ENCODE data around the gene PDIA2. TPM values are rescaled to one million over a fixed set of nuclear protein-coding genes. Genes with fewer than 3 reads are reported as not detected.

PDIA2 gene
- total RNA-seq, 2 experiments from 2014 or later = not detected

DNA sequence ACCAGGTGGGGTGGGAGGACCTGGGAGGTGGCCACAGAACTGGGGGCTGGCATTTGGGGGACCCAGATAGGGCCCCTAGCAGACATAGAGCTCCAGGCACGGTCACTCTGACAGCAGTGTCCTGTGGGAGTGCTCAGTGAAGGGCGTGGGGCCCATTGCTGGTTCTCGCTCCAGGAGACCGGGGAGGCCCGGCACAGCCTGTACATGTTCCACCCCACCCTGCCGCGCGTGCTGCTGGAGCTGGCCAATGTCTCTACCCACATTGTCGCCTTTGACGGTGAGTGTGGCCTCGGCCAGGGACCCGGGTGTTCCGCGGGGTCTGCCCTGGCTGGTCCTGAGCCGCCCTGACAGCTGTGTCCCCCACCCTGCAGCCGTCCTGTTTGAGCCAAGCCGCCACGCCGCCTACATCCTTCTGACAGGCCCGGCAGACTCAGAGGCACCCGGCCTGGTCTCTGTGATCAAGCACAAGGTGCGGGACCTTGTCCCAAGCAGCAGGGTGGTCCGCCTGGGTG, 18.5 kb upstream of the PDIA2 start:
- Mint-ChIP-seq H3K4me3 (no peak overlapping the region), H3K27ac (no peak overlapping the region), H3K27me3 (no peaks in the 10 kb centered on the region), H3K36me3 (ENCODE audit: low read depth) (peaks cover 32% of the 10 kb centered on the region), H3K4me1 (ENCODE audit: low read depth) (no peaks in the 10 kb centered on the region), H3K9me3 (no peaks in the 10 kb centered on the region)
- intact Hi-C loops (cut with DNase I, micrococcal nuclease) = no loop called here
- Histone ChIP-seq H3K4me1 (ENCODE audit: insufficient read depth, low read length) (peaks cover 7% of the 10 kb centered on the region), H3K27me3 (ENCODE audit: control insufficient read depth in 1 of 2, insufficient read depth in 2 of 2, low read length in 2 of 2) (no peaks in the 10 kb centered on the region), H3K36me3 (ENCODE audit: insufficient read depth, low read length) (peaks cover 26% of the 10 kb centered on the region), H3K27ac (ENCODE audit: low read depth in 1 of 2, low read length in 2 of 2) (no peak overlapping the region), H3K9me3 (ENCODE audit: control insufficient read depth in 1 of 2, insufficient read depth in 1 of 2, low read length in 2 of 2) (no peaks in the 10 kb centered on the region), H3K4me3 (ENCODE audit: low read length) (no peak overlapping the region)
- ChIA-PET POLR2A (no interaction called here), CTCF (no interaction called here)
- peak in 1 of 14 experiments; percentile 12 for DNase-seq
- no peak for ATAC-seq (ENCODE audit: poor library complexity)
- no peak for TF ChIP-seq CTCF (IDR thresholded peaks at IDR 0.05)

GRCh38 chr16:265002-265529, 17.9 kb upstream of the PDIA2 start:
- Histone ChIP-seq H3K27me3 (ENCODE audit: control insufficient read depth in 1 of 2, insufficient read depth in 2 of 2, low read length in 2 of 2) (no peaks in the 10 kb centered on the region), H3K9me3 (ENCODE audit: control insufficient read depth in 1 of 2, insufficient read depth in 1 of 2, low read length in 2 of 2) (no peaks in the 10 kb centered on the region), H3K4me3 (ENCODE audit: low read length) (no peak overlapping the region), H3K36me3 (ENCODE audit: insufficient read depth, low read length) (peaks cover 23% of the 10 kb centered on the region), H3K27ac (ENCODE audit: low read depth in 1 of 2, low read length in 2 of 2) (no peak overlapping the region), H3K4me1 (ENCODE audit: insufficient read depth, low read length) (peaks cover 7% of the 10 kb centered on the region)
- intact Hi-C loops (cut with DNase I, micrococcal nuclease) = no loop called here
- H3K4me3 Mint-ChIP-seq = no peak overlapping the region
- no peak for TF ChIP-seq CTCF (IDR thresholded peaks at IDR 0.05)
- H3K9me3 Mint-ChIP-seq = no peaks in the 10 kb centered on the region
- POLR2A ChIA-PET = no interaction called here
- DNase-seq (no peak), ATAC-seq (ENCODE audit: poor library complexity) (no peak)
- H3K4me1 Mint-ChIP-seq (ENCODE audit: low read depth) = no peaks in the 10 kb centered on the region
- H3K27me3 Mint-ChIP-seq = no peaks in the 10 kb centered on the region
- H3K36me3 Mint-ChIP-seq (ENCODE audit: low read depth) = peaks cover 27% of the 10 kb centered on the region
- CTCF ChIA-PET = no interaction called here
- H3K27ac Mint-ChIP-seq = no peak overlapping the region

- intact Hi-C loops (cut with DNase I, micrococcal nuclease) = no loop called here
- ATAC-seq (ENCODE audit: poor library complexity) = no peak
- Histone ChIP-seq H3K4me3 (ENCODE audit: low read length) (no peak overlapping the region), H3K36me3 (ENCODE audit: insufficient read depth, low read length) (peaks cover 20% of the 10 kb centered on the region), H3K27me3 (ENCODE audit: control insufficient read depth in 1 of 2, insufficient read depth in 2 of 2, low read length in 2 of 2) (no peaks in the 10 kb centered on the region), H3K4me1 (ENCODE audit: insufficient read depth, low read length) (peaks cover 7% of the 10 kb centered on the region), H3K9me3 (ENCODE audit: control insufficient read depth in 1 of 2, insufficient read depth in 1 of 2, low read length in 2 of 2) (peaks cover 0 to 2% of the 10 kb centered on the region in 2 experiments), H3K27ac (ENCODE audit: low read depth in 1 of 2, low read length in 2 of 2) (no peak overlapping the region)
- H3K4me1 Mint-ChIP-seq (ENCODE audit: low read depth) = no peaks in the 10 kb centered on the region
- H3K27me3 Mint-ChIP-seq = no peaks in the 10 kb centered on the region
- H3K9me3 Mint-ChIP-seq = no peaks in the 10 kb centered on the region
- POLR2A ChIA-PET = no interaction called here
- no peak for TF ChIP-seq CTCF (IDR thresholded peaks at IDR 0.05)
- no peak overlapping the region for H3K27ac Mint-ChIP-seq
- no peak for DNase-seq
- H3K36me3 Mint-ChIP-seq (ENCODE audit: low read depth) = peaks cover 20% of the 10 kb centered on the region
- CTCF ChIA-PET = no interaction called here
- no peak overlapping the region for H3K4me3 Mint-ChIP-seq
Observed at GRCh38 chr16:265711-266110, 17.3 kb upstream of the PDIA2 start.

Measured in CD4-positive, alpha-beta T cell (primary cell).